NCI-H2107 treated with DMSO at 0.1 percent for 48 hours (cell line): ENCODE results near the gene SYNJ2.

Experiments used
- DNase-seq: peaks from one replicate; lab custom pipeline; 2025; ENCODE audit not compliant: unreplicated experiment; lab: John Stamatoyannopoulos, UW

Gene SYNJ2

GRCh38 chr6:158026901-158027589, 45.4 kb downstream of the SYNJ2 start:
- no peak for DNase-seq

- no peak for DNase-seq
Observed at GRCh38 chr6:158027590-158028285, 46.1 kb downstream of the SYNJ2 start.

GRCh38 chr6:158028421-158028820, 46.8 kb downstream of the SYNJ2 start:
- DNase-seq = no peak

GRCh38 chr6:158028876-158029275, 47.2 kb downstream of the SYNJ2 start:
- DNase-seq = no peak

GRCh38 chr6:158029668-158030230, 48.1 kb downstream of the SYNJ2 start:
- no peak for DNase-seq

- no peak for DNase-seq
Observed at GRCh38 chr6:158030380-158031300, 49.0 kb downstream of the SYNJ2 start.

DNA sequence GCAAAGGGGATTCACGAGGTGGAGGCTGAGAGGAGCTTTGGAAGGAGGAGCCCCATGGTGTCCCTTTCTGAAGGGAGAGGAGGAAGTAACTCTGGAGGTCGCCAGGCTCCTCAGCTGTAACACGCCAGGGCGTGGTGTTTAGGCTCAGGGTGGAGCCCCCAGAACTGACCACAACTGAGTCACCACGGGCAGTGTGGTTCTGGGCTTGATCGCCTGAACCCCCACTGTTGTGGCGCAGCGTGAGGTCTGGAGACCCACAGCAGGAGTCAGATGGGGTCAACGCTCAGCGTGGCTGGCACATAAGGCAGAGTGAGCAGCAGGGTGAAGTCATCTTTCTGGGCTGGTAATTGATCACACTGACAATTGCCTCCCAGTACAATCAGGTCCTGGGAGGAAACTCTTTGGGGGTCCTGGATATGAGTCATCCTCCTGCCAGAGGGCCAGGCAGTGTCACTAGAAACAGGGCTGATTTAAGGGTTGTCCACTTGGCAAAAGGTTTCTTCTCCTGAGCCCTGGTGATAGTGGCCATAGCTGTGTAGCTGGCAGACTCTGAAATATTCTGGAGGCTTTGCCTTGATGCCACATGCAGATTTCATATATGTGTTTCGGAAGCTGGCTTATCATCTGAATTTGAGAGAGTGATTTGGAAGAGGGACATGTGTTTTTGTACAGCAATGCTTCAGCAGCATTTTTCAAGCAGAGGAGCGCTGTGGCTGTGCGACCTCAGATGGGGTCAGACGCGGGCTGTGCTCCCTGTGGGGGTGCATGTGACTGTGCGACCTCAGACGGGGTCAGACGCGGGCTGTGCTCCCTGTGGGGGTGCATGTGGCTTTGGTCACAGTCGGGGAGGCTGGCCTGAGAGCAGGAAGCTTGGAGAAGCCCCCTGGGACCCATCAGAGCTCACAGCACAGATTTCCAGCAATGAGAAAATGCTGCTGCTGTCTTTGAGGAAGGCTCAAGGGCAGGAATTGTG, 50.0 kb downstream of the SYNJ2 start:
- DNase-seq = no peak

DNA sequence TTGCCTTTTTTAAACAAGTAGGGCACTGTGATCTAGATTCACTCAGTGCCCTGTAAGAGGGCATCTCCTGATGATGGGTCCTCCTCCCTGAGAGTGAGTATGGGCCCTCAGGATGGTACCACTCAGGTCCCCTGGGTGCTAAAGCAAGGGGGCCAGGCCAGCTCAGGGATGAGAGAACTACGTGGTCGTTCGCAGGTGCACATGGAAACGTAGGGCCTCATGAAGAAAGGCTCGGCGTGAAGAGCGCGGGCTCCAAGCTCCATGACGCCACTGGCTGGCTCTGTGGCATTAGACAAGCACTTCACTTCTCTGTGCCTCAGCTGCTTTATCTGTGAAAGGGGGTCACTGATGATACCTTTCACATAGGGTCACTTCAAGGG, 50.7 kb downstream of the SYNJ2 start:
- DNase-seq = no peak

DNA sequence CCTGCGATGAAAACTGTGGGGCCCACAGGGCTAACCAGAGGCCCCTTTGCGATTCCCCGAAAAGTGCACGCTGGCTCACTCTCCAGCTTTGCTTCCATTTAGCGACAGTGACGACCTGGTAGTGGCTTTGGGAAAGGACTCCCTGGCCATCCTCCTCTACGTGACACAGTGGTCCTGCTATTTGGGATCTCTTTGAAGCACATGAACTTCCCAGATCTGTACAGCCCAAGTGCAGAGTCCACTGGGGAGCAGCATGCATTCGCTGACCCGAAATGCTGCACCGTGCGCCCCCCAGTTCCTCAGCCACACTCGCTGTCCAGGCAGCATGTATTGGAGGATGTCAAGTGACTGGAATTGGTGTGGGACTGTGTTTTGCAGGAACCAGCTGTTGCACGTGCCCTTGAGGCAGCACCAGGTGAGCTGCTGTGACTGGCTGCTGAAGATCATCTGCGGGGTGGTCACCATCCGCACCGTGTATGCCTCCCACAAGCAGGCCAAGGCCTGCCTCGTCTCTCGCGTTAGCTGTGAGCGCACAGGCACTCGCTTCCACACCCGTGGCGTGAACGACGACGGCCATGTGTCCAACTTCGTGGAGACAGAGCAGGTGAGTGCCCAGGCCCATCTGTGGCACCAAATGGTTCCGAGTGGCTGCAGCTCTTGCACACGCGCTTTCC, 51.6 kb downstream of the SYNJ2 start:
- DNase-seq = no peak

DNA sequence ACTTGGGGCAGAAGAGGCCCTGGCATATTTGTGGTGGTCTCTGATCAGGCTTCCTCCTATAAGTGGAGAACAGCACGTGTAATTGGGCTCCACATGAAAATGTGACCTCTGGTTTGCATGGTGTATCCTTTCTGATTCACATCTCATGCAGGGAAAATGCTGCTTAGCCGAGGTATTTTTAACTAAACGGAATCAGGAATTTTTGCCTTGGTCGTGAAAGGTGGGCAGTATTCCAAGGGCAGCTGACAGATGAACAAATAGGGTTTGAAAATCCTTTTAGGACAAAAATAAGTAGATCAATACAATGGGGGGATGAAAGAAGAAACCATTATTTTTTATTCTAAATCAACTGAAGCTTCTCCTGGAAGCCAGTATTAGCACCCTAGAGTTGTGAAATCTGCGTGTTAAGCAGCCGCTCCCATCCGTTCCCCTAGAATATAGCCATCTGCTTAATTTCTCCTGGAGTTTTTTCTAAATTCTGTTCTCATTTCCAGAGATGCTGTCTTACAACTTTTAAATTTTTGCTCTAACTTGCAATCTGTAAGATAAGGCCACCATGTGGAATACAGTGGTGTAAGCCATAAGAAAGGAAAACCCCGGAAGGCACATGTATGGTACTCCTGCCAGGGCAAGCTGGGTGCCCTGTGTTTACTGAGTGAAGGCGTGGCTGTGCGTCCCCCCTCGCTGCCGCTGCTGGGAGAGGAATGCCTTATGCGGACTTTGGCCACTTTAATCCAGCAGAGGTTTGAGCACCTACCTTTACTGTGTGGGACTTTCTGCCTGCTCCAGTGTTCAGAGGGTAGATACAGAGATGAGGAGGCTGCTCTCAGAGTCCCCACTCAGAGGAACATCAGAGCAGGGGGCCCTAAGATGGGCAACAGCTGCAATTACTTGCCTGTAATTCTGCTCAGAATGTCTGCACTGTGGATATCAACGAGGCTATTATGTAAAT, 52.4 kb downstream of the SYNJ2 start:
- DNase-seq = no peak

DNA sequence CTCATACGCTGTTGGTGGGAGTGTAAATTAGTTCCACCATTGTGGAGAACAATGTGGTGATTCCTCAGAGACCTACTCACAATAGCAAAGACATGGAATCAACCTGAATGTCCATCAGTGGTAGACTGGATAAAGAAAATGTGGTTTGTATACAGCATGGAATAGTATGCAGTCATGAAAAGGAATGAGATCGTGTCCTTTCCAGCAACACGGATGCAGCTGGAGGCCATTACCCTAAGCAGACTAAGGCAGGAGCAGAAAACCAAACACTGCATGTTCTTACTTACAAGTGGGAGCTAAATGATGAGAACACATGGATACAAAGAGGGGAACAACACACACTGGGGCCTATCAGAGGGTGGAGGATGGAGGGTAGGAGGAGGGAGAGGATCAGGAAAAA, 54.6 kb downstream of the SYNJ2 start:
- DNase-seq = no peak

GRCh38 chr6:158037021-158037420, 55.4 kb downstream of the SYNJ2 start:
- no peak for DNase-seq

GRCh38 chr6:158037771-158038170, 56.1 kb downstream of the SYNJ2 start:
- no peak for DNase-seq

- no peak for DNase-seq
Observed at GRCh38 chr6:158038291-158039177, 56.9 kb downstream of the SYNJ2 start.

DNA sequence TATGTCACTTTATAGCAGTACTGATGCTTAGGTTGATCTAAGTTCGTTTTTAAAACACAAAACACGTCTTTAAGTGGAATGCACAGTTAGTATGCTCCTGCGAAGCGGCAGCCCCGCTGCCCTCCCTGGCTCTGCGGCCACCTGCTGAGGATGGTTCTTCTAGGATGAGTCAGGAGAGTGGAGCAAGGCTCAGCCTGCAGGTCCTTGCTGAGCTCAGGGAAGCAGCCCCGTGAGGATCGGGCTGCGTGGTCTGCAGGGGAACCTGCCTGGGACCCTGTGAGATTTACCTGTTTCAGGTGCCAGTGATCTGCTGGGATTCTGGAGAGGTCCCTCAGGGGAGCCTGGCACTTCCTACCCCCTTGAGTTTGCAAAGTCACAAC, 57.5 kb downstream of the SYNJ2 start:
- DNase-seq = no peak

DNA sequence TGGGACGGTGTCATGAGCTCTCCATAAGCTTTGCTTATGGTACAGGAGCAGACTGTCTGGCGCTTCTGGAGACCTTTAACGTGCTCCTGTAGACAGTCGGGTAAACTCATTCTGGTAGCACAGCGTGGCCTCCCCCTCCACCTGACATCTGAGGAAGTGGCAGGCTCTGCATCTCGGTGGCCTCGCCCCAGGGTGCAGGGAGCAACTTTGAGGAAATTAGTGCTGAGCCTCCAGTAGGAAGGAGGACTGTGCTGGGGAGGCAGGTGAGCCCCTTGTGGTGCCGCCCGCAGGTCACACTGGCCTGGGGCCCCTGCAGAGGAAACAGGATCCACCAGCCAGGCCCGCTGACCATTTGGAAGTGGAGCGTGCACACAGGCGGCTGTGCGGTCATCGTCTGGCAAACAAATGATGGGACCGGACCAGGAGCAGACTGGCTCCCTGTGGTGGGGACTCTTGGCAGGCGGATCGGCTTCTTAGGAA, 57.9 kb downstream of the SYNJ2 start:
- DNase-seq = no peak

DNA sequence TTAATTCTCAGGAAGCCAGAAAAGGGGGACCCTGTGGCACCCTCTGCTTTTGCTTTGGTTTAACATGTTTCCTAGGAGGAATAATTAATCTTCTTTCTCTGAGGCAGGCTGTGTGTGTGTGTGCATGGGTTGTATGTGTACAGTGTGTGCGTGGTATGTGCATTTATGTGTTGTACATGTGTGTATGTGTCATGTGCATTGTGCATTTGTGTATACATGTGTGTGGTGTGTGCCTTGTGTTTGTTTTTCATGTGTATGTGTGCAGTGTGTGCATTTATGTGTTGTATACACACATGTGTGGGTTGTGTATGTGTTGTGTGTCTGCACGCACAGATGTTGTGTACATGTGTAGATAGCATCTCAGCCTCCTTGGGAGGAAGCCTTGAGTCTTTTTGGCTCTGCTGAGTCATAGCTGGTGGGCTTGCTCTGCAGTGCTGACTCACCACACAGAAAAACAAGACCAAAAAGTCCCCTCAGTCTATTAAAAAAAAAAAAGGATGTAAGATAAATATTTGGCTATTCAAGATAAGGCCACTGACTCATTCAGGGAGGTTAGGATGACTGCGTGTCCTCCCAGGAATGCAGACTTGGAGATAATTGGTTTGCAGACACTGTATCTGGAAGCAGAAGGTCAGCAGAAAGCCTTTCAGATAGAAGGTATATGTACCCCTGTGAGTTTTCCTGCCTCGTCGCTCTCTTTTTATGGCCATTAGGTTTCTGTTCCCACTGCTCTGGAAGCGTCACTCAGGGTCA, 58.6 kb downstream of the SYNJ2 start:
- DNase-seq = no peak
